Pancreas (tissue), 10 donors: ENCODE measurements around the gene VMAC. TPM values are rescaled to one million over a fixed set of nuclear protein-coding genes. Genes with fewer than 3 reads are reported as not detected.
A peak's percentile ranks its signal among the peaks of the same experiment; 100 is the strongest.
"Not testable (repeated sequence)": the region's sequence is repeated elsewhere in the genome, so short reads cannot be mapped to it uniquely, and the experiment has no call there.

Experiments used
- ATAC-seq, 4 donors: fragments of 200-7000 bp; cut with Tn5 transposase; one replicate each; pipeline versions ENCODE4 v1.8.0 to v1.9.1; 2020; ENCODE audit warnings: mild to moderate bottlenecking in 4 of 4, moderate library complexity in 4 of 4
- DNase-seq, 6 donors: peaks; one replicate each; pipeline ENCODE4 v3.0.0-alpha.2; 2020
- FAIRE-seq: peaks from 2 replicates; lab custom pipeline; 2012; peaks lifted over from hg19 to GRCh38; lab: Jason Lieb, UNC
- H3K27ac ChIP-seq, 4 donors: fragments of 200-600 bp; sonication (generic); 1 replicate in 3 of 4; 2 replicates in 1 of 4; pipeline versions ENCODE4 v1.5.0 to v1.8.0; 2020
- H3K27me3 ChIP-seq, 4 donors: fragments of 200-600 bp; one replicate each; pipeline ENCODE4 v1.8.0; 2021
- H3K36me3 ChIP-seq, 3 donors: fragments of 200-600 bp; sonication (generic) in 1 of 3; one replicate each; pipeline versions ENCODE4 v1.5.0 to v1.8.0; 2020 to 2021
- H3K4me1 ChIP-seq, 3 donors: fragments of 200-600 bp; one replicate each; pipeline ENCODE4 v1.8.0; 2021
- H3K4me3 ChIP-seq, 4 donors: fragments of 200-600 bp; sonication (generic) in 2 of 4; one replicate each; pipeline versions ENCODE4 v1.5.0 to v1.8.0; 2020 to 2021
- H3K9me3 ChIP-seq, 4 donors: fragments of 200-600 bp; one replicate each; pipeline ENCODE4 v1.8.0; 2021
- CTCF ChIP-seq, 4 donors: fragments of 200-600 bp; sonication (generic) in 3 of 4; IDR thresholded peaks; one replicate each; pipeline versions ENCODE4 v1.5.0 to v1.8.0; 2021; ENCODE audit warnings: antibody characterized with exemption in 4 of 4
- WGBS, 2 donors: extraction: QIAGEN DNeasy Blood & Tissue Kit; methylation state at CpG; one replicate each; pipeline ENCODE4 v1.1.7; 2013; 5-methylcytosine and 5-hydroxymethylcytosine counted together
- intact Hi-C, 3 donors: fragments of 100-400 bp; cut with DNase I; formaldehyde crosslinking; loops; one replicate each; pipeline versions ENCODE4 v1.11.1 to v1.14.2; 2022
- polyA plus RNA-seq, 2 donors: library from polyadenylated mRNA; stranded (reverse); fragments of 200-250 nt; gene quantifications; one replicate each; pipeline ENCODE4 v1.2.3, GENCODE V29; 2013
- total RNA-seq, 6 donors: library from RNA; stranded (reverse); fragmentation: NEBNext Ultra II Directional in 4 of 6; extraction: Animal tissue kit (Norgen Biotek cat#: 25700) in 4 of 6; gene quantifications; one replicate each; pipeline versions ENCODE4 v1.2.1 to v1.2.4, GENCODE V29; 2021 to 2023
- donor health status: healthy with polysubstance abuse.
- donor health status: DM: no; HTN: no; CAD: no; lungs with moderate emphysema.
- donor health status: DM: no; HTN: no; CAD: no.
- donor health status: control.
- donor health status: control.
- donor health status: Bipolar disorder and iron deficiency.
- donor health status: DM: yes; HTN: yes; CAD: no.
- donor health status: DM: no; HTN: no; CAD: no.
- donor health status: DM: no; HTN: no; CAD: no.
- donor health status: DM: yes; HTN: yes; CAD: no.

VMAC gene
- total RNA-seq (1 to 10 TPM; 2.9 to 5.6 (median 4.6) TPM), polyA plus RNA-seq (10 to 100 TPM in 1 of 2 donors, 1 to 10 TPM in 1; 4.0 to 10.1 TPM)

GRCh38 chr19:5904352-5905113 is at the start of gene VMAC:
TSS of gene VMAC (plus strand) at chr19:5904872. CDS start at chr19:5904891, 19 bp downstream.
- Histone ChIP-seq H3K27me3 (no peaks in the 10 kb centered on the region), H3K4me3 (peak within 1 kb of the TSS; percentile 65 to 92 (median 85)), H3K4me1 (peaks cover 4 to 13% (median 6%) of the 10 kb centered on the region in 3 donors), H3K9me3 (no peaks in the 10 kb centered on the region), H3K36me3 (no peaks in the 10 kb centered on the region), H3K27ac (peak within 1 kb of the TSS; percentile 73 to 84 (median 76))
- ATAC-seq, result peak; percentile 75 to 87 (median 80)
- FAIRE-seq, result peak; percentile 98
- no peak for TF ChIP-seq CTCF (IDR thresholded peaks at IDR 0.05)
- WGBS, 2 donors, result 0% methylated on average over 61 of the region's 61 CpGs
- intact Hi-C loops, result no loop called here
- peak; percentile 99 to 100 (median 100) for DNase-seq

GRCh38 chr19:5855151-5855550 is 49.5 kb upstream of the VMAC start:
- H3K36me3 ChIP-seq, H3K4me3 ChIP-seq, H3K27ac ChIP-seq, H3K4me1 ChIP-seq, H3K27me3 ChIP-seq, ATAC-seq, FAIRE-seq, intact Hi-C loops, H3K9me3 ChIP-seq, DNase-seq: not testable (repeated sequence)
- WGBS, 2 donors, result 76 to 88% methylated on average over 9 of the region's 9 CpGs

- no peak overlapping the region for H3K4me3 ChIP-seq
- TF ChIP-seq CTCF (IDR thresholded peaks at IDR 0.05), result no peak
- H3K27ac ChIP-seq, result no peak overlapping the region
- no peaks in the 10 kb centered on the region for H3K36me3 ChIP-seq
- no peaks in the 10 kb centered on the region for H3K27me3 ChIP-seq
- DNase-seq (no peak), FAIRE-seq (no peak), ATAC-seq (no peak)
- no peaks in the 10 kb centered on the region for H3K4me1 ChIP-seq
- intact Hi-C loops, result no loop called here
- 77 to 80% methylated on average over 18 of the region's 18 CpGs for WGBS, 2 donors
- no peaks in the 10 kb centered on the region for H3K9me3 ChIP-seq
These were observed 47.2 kb upstream of the VMAC start for GRCh38 chr19:5857203-5858081.

GRCh38 chr19:5863030-5863665 is 41.5 kb upstream of the VMAC start:
- Histone ChIP-seq H3K36me3 (no peaks in the 10 kb centered on the region), H3K27me3 (no peaks in the 10 kb centered on the region), H3K4me3 (no peak overlapping the region), H3K4me1 (no peaks in the 10 kb centered on the region), H3K9me3 (no peaks in the 10 kb centered on the region), H3K27ac (no peak overlapping the region)
- intact Hi-C loops, result no loop called here
- 54 to 70% methylated on average over 10 to 11 of the region's 11 CpGs for WGBS, 2 donors
- no peak for TF ChIP-seq CTCF (IDR thresholded peaks at IDR 0.05)
- DNase-seq (no peak), FAIRE-seq (no peak), ATAC-seq (no peak)
